Urinary bladder (tissue), 4 donors: Measurements from ENCODE around the gene RPL28. TPM values are rescaled to one million over a fixed set of nuclear protein-coding genes. Genes with fewer than 3 reads are reported as not detected.
A peak's percentile ranks its signal among the peaks of the same experiment; 100 is the strongest.
"Not testable (repeated sequence)": the region's sequence is repeated elsewhere in the genome, so short reads cannot be mapped to it uniquely, and the experiment has no call there.

Source experiments
- DNase-seq: peaks from one replicate; pipeline ENCODE4 v3.0.0-alpha.2; 2015; ENCODE audit errors: extremely low spot score
- H3K27ac ChIP-seq: one replicate; pipeline ENCODE4 v1.5.1; 2013; ENCODE audit warnings: low read depth, mild to moderate bottlenecking, moderate library complexity
- H3K36me3 ChIP-seq: one replicate; pipeline ENCODE4 v1.6.1; 2013; ENCODE audit warnings: mild to moderate bottlenecking, moderate library complexity; ENCODE audit not compliant: insufficient read depth
- H3K4me1 ChIP-seq: one replicate; pipeline ENCODE4 v1.6.1; 2013; ENCODE audit warnings: mild to moderate bottlenecking, moderate library complexity; ENCODE audit not compliant: insufficient read depth
- H3K4me3 ChIP-seq: one replicate; pipeline ENCODE4 v1.5.1; 2013; ENCODE audit warnings: low read depth, low read length
- WGBS: extraction: QIAGEN DNeasy Blood & Tissue Kit; methylation state at CpG from one replicate; pipeline ENCODE4 v1.1.7; 2013; 5-methylcytosine and 5-hydroxymethylcytosine counted together
- polyA plus RNA-seq: library from polyadenylated mRNA; stranded (reverse); fragments of 200-250 nt; gene quantifications from one replicate; pipeline ENCODE4 v1.2.3, GENCODE V29; 2013
- total RNA-seq: library from RNA; depleted of rRNA; stranded (reverse); fragments of >200 nt; gene quantifications from one replicate; pipeline ENCODE4 v1.2.3, GENCODE V29; 2014
- donor health status: healthy with polysubstance abuse.
- donor health status: healthy.

The RPL28 gene
- total and polyA plus RNA-seq, 2 donors: 141 to 1,449 TPM

DNA sequence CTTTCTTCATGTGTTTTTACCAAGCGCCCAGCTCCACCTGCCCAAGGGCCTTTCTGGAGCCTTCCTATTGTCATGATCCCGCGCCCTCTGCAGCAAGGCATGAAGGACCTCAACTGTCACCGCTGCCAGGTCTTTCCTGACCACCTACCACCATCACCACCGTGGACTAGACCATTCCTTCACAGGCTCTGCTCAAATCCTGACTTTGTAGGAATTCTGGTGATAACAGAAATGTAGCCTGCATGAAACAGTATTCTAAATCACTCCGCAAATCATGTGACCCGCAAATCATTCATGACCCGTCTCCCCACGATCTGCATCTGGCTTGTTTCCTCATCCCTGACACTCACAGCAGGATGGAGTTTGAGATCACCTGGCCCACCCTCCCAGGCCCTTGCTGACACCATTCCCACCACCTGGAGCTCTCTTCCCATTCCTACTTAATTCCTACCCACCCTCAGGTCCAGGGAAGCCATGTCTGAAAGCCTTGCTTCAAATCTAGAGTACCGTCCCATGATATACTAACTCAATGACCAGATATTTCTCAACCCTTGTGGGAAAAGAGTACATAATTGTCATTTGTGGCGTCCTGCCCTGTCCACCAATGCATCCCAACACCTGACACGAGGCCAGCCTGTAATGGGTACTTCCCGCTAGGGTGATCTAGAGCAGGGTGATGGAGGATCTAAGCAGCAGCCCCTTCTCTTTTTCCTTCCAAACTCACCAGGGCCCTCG lies 20.5 kb downstream of the RPL28 start:
- Histone ChIP-seq H3K4me3 (peak overlapping the region; percentile 90), H3K4me1 (no peaks in the 10 kb centered on the region), H3K27ac (no peak overlapping the region), H3K36me3 (no peaks in the 10 kb centered on the region)
- DNase-seq: no peak
- WGBS: 77% methylated on average over 14 of the region's 14 CpGs

DNA sequence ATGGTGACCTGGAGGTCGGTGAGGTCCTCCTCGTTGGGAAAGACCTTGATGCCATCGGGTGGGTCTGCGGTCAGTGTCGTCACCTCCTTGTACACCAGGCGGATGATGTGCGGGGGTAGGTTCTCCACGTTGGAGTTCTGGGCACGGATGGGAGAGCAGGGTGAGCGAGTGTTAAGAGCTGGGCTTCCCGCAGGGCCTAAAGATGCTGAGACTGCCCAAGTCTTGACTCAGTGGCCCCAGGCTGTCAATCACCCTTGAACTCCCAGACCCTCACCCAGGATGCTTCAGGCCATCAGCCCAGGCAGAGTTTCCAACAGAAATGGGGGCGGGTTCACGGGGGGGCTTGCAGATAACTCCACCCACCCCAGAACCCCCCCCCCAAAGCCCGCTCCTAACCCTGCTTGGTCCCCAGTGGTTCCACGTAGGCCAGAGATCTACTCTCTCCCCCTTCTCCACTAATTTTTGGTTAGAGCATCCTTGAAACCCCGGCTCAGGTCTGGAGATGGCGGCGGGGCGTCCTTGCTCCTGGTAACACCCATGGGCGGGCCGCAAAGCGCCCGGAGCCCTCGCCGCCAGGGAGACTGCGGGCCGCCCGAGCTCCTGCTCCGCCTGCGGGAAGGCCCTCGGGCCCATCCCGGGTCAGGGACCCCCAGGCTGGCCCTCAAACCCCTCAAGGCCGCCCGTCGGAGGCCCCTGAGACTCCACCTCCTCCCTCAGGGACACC lies 21.3 kb downstream of the RPL28 start:
- no peaks in the 10 kb centered on the region for H3K36me3 ChIP-seq
- H3K4me3 ChIP-seq: peak overlapping the region; percentile 90
- 9% methylated on average over 35 of the region's 35 CpGs for WGBS
- H3K4me1 ChIP-seq: no peaks in the 10 kb centered on the region
- H3K27ac ChIP-seq: peak overlapping the region; percentile 99
- no peak for DNase-seq

DNA sequence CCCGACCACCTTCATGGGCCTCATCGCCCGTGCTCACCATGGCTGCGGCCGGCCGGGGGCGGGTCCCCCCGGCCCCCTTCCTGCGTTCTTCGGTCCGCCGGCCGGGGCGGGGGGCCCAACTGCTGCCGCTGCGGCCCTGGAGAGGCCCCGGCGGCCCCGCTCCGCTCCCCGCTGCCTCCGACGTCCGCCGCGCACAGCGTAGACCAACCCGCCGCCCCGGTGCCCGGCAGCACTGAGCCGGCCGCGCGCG lies 21.7 kb downstream of the RPL28 start, which contains the start of gene UBE2S:
Gene UBE2S (minus strand): TSS at position 239 of the 250 bp plus-strand sequence. CDS start 199 bp downstream, at position 40.
- WGBS: under 1% methylated on average over 36 of the region's 36 CpGs
- H3K4me1 ChIP-seq, DNase-seq, H3K36me3 ChIP-seq: not testable (repeated sequence)
- H3K4me3 ChIP-seq: peak within 1 kb of the TSS; percentile 90
- H3K27ac ChIP-seq: peak within 1 kb of the TSS; percentile 99

DNA sequence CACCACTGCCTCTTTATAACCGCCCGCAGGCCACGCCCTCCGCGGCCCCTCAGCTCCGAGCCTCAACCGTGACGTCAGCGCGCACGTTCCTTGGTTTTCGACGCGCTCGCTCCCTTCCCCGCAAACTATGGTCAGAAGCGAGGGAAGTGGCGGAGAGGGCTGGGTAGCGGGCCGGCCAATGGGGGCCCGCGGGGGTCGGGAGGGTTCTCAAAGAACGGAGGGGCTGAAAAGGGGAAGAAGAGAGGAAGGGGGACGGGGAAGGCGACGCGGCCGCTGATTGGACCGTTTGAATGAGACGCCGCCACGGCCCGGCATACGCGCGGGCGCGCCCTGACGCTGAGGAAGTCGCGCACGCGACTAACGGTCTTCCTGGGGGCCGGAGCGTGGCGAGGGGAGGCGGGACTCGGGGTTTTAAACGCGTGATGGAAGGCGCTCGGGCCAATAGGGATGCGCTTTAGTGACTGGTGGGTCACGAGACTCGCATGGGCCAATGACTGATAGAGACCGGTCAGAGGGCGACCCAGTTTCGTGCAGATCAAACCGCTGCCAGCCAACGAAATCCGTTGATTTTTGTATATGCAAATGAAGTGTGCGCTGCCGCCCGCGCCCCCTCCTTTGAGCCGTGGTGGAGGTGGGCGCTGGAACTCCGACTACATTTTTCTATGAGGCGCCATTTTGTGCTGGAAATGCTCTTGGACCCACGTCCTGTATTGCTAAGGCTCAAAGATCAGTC lies 22.2 kb downstream of the RPL28 start:
- H3K27ac ChIP-seq: peak overlapping the region; percentile 99
- peak overlapping the region; percentile 90 for H3K4me3 ChIP-seq
- no peaks in the 10 kb centered on the region for H3K36me3 ChIP-seq
- peak; percentile 98 for DNase-seq
- WGBS: under 1% methylated on average over 72 of the region's 72 CpGs
- H3K4me1 ChIP-seq: no peaks in the 10 kb centered on the region

DNA sequence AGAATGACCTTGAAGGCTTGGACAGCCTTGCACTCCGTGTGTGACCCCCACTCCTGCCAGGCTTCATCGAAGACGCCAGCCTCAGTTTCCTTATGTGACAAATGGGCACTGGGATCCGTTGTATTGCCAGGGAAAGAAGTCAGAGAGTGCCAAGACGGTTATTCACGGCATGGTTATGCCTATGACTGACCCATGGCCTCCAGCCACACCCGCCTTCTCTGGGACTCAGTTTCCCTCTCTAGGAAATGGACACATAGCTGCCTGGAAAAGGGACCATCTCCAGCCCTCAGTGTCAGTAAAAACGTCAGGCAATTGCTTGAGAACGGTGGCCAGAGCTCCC lies 22.8 kb downstream of the RPL28 start:
- no peak for DNase-seq
- Histone ChIP-seq H3K4me1 (no peaks in the 10 kb centered on the region), H3K27ac (peak overlapping the region; percentile 43), H3K4me3 (no peak overlapping the region), H3K36me3 (no peaks in the 10 kb centered on the region)
- WGBS: 63% methylated on average over 9 of the region's 9 CpGs

DNA sequence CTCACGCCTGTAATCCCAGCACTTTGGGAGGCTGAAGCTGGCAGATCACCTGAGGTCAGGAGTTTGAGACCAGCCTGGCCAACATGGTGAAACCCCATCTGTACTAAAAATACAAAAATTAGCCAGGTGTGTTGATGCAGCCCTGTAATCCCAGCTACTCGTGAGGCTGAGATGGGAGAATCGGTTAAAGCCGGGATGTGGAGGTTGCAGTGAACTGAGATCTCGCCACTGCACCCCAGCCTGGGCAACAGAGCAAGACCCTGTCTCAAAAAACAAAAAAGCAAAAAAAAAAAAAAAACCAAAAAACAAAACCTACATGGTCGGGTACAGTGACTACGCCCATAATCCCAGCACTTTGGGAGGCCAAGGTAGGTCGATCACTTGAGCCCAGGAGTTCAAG lies 23.4 kb downstream of the RPL28 start:
- H3K27ac ChIP-seq, DNase-seq, H3K4me1 ChIP-seq, H3K36me3 ChIP-seq, H3K4me3 ChIP-seq: not testable (repeated sequence)
- WGBS: 91% methylated on average over 8 of the region's 8 CpGs

DNA sequence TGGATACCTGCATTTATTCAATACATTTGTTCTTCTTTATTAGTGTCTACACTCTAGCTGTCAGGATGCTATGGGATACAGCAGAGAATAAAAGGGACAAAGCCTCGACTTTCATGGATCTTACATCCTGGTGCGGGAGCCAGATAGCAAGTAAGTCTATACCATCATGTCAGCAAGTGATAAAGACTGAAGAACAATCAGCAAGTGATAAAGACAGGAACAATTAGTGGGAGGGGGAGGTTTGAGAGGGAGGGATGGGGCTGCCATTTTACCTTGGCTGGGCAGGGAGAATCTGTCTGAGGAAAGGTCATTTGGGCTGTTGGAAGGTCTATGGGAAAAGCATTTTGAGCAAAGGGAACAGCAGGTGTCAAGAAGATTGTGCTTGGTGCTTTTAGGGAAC lies 24.4 kb downstream of the RPL28 start:
- Histone ChIP-seq H3K36me3 (no peaks in the 10 kb centered on the region), H3K27ac (no peak overlapping the region), H3K4me3 (no peak overlapping the region), H3K4me1 (no peaks in the 10 kb centered on the region)
- 94% methylated on average over 2 of the region's 2 CpGs for WGBS
- DNase-seq: no peak

DNA sequence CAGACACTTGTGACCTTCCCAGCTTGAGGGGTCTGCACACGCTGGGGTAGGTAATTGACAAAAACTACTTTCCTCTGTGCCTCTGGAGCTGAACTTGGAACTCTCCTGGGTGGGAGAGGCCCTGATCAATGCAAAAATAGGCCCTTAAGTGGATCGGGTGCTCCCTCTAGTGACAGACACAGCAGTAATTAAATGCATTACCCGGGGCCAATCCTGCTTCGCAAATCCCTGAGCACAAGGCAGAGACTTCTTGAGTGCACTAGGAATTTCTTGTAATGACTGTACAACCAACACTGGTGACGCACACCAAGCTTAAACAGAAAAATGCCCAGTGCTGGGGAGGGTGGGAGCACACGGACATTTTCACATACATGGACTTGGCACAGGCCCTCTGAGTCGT lies 32.5 kb downstream of the RPL28 start:
- Histone ChIP-seq H3K4me3 (no peak overlapping the region), H3K36me3 (no peaks in the 10 kb centered on the region), H3K27ac (no peak overlapping the region), H3K4me1 (no peaks in the 10 kb centered on the region)
- 14% methylated on average over 7 of the region's 7 CpGs for WGBS
- DNase-seq: peak; percentile 68

DNA sequence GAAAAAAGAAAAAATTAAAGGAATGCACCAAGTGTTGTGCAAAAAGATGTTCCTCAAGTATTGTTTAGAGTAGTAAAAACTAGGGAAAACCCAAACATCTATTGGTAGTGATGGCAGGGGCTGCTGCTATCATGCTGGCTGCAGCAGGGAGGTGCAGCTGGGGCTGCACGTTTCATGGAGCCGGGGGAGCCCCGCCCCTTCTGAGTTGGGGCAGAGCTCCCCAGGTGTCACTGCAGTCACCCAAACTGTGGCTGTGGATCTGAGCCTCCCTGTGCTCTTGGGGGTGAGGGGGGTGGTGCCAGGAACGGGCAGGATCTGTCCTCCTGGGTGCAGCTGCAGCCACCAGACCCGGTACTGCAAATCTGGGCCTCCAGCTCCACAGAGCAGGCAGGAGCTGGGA lies 33.4 kb downstream of the RPL28 start:
- 62% methylated on average over 5 of the region's 5 CpGs for WGBS
- Histone ChIP-seq H3K27ac (no peak overlapping the region), H3K4me3 (no peak overlapping the region), H3K36me3 (no peaks in the 10 kb centered on the region), H3K4me1 (no peaks in the 10 kb centered on the region)
- no peak for DNase-seq

DNA sequence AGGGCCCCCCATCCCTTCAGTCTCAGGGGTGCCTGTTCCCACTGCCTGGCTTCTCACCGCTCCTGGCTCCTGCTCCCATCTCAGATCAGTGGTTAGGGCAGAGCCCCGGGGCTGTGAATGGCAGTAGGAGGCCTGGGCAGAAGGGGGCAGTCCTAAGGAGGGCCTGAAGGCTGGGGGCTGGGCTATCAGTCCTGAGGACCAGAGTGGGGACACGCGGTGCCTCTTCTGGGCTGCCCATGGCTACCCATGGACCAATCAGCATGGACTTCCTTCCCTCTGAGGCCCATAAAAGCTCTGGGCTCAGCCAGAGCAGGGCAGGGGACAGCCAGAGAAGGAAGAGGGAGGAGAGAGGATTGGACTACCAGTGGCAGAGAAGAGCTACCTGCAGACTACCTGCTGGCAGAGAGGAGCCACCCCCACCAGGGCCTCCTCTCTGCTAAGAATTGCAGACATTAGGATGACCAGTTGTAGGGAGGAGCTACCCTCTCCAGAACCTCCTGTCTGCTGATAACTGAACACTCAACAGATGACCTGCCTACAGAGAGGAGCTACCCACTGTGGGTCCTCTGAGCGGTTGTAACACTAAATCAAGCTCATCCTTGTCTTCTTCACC lies 34.0 kb downstream of the RPL28 start:
- Histone ChIP-seq H3K27ac (no peak overlapping the region), H3K36me3 (no peaks in the 10 kb centered on the region), H3K4me1 (no peaks in the 10 kb centered on the region), H3K4me3 (no peak overlapping the region)
- DNase-seq: no peak
- 61% methylated on average over 5 of the region's 5 CpGs for WGBS

DNA sequence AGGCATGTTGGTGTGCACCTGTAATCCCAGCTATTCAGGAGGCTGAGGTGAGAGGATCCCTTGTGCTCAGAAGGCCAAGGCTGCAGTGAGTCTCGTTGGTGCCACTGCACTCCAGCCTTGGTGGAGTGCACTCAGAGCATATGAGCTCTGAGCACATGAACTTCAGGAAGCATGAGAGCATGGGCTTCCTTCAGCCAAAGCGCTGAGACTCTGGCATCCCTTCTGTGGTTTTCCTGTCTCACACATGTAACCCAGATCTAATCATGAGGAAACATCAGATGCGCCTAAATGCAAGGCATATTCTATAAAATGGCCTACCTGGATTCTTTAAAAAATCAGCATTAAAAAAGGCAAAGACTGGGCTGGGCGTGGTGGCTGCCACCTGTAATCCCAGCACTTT lies 35.5 kb downstream of the RPL28 start:
- not testable (repeated sequence) for H3K36me3 ChIP-seq

DNA sequence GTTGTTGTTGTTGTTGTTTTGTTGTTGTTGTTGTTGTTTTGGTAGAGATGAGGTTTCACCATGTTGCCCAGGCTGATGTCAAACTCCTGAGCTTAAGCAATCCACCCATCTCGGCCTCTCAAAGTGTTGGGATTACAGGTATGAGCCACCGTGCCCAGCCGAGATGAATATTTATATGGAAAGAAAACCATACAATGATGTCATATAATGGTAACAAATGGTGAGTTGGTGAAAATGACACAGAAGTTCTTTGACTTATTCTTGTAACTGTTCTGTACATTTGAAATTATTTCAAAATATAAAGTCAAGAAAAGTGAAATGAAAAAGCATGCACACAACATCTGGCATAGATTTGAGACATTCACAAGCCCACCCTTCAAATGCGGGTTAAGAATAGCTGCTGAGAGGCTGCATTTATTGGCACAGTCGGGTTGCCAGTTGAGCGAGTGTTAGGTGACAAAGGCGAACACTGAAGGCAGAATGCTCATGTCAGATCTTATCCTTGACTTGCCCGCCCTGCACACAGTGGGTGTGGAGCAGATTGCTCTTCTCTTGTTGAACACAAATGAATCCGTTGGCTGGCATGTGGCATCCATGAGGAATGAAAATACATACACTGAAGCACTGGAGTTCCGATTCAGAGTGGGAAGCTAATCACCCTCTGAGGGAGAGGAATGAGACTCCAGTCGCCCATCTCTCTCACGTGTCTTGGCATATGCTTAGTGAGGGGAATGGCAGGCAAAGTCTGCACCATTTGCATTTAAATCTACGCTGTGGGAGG lies 37.7 kb downstream of the RPL28 start:
- WGBS: 54% methylated on average over 13 of the region's 13 CpGs
- no peak overlapping the region for H3K4me3 ChIP-seq
- no peak overlapping the region for H3K27ac ChIP-seq
- no peak for DNase-seq
- H3K4me1 ChIP-seq: no peaks in the 10 kb centered on the region
- H3K36me3 ChIP-seq: no peaks in the 10 kb centered on the region

More for the DNA sequence above, 35.5 kb downstream of the RPL28 start:
- H3K4me3 ChIP-seq, H3K4me1 ChIP-seq, DNase-seq, H3K27ac ChIP-seq: not testable (repeated sequence)
- 67% methylated on average over 4 of the region's 4 CpGs for WGBS

DNA sequence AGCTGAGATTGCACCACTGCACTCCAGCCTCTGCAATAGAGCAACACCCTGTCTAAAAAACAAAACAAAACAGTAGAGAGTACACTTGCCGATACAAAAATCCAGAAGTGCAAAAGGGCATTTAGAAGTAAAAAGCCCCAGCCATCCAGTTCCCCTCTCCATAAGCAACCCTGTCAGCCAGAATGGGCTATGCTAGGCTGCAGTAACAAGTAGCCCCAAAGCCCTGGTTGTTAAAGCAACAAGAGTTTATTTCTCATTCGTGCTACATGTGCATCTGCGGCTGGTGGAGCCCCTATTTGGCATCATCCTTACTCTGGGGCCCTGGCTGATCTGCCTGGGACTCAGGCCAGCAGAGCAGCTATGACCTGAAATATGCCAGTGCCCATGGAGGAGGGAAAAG lies 38.8 kb downstream of the RPL28 start:
- Histone ChIP-seq H3K4me3 (no peak overlapping the region), H3K4me1 (no peaks in the 10 kb centered on the region), H3K36me3 (no peaks in the 10 kb centered on the region), H3K27ac (no peak overlapping the region)
- no peak for DNase-seq
- 63% methylated on average over 3 of the region's 3 CpGs for WGBS
